NOMO-1 treated with dmso at 0.1 percent for 144 hours (cell line): ENCODE measurements around the gene PSMD14.
"Not testable (repeated sequence)": the region's sequence is repeated elsewhere in the genome, so short reads cannot be mapped to it uniquely, and the experiment has no call there.

Experiments used
- DNase-seq: peaks from one replicate; lab custom pipeline; 2025; ENCODE audit not compliant: unreplicated experiment; lab: John Stamatoyannopoulos, UW

Gene PSMD14

DNA sequence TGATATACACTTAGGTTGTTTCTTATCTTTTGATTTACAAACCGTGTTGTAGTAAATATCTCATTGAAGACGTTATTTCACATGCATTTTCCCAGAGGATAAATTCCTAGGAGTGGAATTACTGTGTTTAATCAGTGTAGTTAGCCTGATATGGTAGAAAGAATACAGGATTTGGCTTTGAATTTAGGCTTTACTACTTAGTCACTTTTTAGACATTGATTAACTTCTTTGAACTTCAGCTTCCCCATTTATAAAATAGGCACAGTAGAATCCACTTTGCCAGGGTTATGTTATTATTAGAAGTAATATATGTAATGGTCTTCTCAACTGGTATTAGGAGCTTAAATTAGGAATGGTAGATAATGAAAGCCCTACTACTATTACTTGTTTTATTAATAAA is 27.4 kb downstream of the PSMD14 start:
- DNase-seq = no peak

DNA sequence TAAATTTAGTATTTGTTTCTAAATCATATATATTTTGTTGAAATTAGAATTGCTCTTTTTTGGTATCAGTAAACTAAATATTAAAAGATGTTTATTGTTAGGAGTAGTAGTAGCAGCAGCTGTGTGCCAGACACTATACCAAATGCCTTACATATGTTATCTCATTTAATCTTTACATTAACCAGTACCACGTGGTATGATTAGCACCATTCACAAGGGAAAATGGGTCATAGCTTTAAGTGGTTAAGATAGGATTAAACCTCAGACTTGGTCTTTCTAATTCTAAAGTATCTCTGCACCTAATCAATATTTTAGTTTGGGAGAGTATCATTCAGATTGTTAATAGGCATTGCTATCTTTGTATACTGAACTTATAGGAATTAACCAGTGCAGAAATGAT is 29.0 kb downstream of the PSMD14 start:
- DNase-seq = no peak

DNA sequence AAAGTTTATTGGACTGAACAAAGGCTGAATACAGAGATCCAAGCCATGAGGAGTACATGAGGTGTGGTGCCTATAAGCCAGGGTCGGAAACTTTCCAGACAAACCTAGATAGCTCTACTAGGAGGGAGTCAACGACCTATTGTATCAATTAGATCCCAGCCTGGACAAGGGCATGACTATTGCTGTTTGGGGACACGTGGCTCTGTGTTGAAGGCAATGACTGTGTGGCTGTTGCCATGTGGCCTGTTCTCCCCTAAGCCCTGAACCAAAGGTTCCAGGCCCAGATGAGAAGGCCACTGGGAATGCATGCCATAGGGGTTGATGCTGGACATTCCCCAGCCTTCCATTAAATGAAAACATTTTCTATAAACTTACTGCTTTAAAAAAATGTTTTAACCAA is 31.3 kb downstream of the PSMD14 start:
- DNase-seq = not testable (repeated sequence)

DNA sequence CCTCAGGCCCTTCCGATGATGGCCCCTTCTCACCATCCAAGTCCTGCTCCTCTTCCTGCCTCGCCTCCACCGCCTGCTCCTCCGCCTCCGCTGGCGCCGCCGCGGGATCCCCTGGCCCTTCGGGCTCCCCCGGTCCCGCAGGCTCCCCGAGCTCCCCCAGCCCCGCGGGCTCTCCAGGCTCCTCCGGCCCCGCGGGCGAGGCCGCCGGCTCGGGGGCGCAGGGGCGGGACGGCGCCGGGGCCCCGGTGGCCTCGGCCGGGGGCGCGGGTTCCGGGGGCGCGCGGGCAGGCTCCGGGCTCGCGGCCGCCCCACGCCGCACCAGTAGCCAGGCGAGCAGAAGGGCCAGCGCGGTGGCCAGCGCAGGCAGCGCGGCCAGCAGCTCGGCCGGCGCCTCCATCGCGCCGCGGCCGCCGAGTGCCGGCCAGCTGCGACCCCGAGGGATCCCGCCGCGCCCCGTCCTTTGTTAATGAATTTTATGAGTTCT is 32.7 kb downstream of the PSMD14 start:
- not testable (repeated sequence) for DNase-seq

DNA sequence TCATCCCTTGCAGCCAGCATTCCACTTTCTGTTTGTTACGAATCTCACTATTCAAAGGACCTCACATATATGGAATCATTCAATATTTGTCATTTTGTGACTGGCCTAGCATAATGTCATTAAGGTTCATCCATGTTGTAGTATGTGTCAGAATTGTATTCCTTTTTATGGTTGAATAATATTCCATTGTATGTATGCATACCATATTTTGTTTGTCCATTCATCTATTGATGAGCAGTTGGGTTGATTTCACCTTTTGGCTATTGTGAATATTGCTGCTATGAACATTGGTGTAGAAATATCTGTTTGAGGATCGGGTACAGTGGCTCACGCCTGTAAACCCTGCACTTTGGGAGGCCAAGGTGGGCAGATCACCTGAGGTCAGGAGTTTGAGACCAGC is 35.0 kb downstream of the PSMD14 start:
- no peak for DNase-seq

DNA sequence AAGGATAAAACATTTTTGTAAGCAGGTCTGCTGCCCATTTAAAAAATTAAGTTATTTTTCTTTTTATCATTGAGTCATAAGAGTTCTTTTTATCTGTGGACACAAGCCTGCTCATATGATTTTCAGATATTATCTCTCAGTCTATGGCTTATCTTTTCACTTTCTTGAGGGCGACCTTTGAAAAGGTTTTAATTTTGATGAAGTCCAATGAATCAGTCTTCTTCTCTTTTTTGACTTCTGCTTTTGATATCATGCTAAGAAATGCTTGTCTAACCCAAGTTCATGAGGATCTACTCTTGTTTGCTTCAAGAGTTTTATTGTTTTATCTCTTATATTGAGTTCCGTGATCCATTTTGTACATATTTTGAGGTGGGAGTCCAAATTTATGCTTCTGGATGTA is 36.5 kb downstream of the PSMD14 start:
- no peak for DNase-seq

DNA sequence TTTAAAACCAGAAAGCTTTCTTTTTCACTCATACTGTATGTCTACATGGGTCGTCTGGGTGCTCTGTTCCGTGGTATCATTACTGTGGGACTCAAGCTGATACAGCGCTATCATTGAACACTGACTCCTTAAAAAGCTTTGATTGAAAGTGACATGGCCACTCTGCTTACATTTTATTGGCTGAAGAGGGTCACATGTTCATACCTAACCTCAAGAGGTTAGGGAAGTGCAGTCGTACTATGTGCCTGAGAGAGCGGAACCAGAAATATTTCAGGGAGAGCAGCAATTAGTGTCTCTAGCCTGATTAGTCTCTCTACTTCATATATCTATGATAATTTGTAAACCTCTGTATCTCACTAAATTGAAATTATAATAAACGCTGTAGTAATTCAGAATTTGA is 43.5 kb downstream of the PSMD14 start:
- no peak for DNase-seq

DNA sequence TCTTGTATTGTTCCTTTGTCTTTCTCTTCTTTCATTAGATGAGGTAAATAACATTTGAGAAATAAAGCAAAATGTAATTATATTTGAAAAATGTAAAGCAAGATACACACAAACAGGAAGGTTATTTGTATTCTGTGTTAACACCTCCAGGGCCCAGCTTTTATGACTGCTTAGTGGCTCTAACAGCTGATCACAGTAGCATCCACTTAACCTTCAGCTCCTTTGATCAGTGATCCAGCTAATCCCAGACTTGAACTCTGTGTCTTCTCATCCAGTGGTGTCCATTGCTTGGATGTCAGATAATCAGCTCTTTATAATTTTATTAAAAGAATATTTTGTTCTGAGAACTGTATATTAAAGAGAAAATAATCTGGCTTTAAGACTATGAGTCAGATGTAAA is 44.5 kb downstream of the PSMD14 start:
- DNase-seq = no peak

DNA sequence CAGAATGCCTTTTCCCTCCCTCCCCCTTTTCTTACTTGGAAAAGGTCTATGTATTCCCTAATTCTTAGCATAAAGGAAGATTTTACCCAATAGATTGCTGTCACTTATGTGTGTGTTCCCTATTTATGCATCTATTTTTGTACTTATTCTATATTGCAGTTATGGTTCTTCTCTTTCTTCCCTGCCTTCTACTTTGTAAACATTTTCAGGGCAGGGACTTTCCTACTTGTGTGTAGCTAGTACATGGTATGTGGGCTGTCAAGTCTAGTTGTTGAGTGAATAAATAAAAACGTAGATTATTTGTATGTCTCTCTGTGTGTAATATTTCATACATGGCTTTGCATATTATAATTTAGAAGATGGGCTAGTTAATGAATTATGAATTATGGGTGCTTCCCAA is 45.3 kb downstream of the PSMD14 start:
- DNase-seq = no peak

DNA sequence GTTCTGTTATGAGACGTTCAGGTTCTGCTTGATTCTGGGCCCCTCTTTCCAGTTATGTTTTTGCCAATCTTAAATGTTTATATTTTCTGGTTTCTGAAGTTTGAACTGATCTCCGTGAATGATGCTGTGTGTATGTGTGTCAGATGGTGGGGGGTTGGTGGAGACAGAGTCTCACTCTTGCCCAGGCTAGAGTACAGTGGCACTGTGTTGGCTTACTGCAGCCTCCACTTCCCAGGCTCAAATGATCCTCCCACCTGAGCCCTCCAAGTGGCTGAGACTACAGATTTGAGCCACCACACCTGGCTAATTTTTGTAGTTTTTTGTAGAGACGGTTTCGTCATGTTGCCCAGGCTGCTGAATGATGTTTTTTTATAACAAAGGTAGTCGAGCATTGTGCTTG is 45.9 kb downstream of the PSMD14 start:
- no peak for DNase-seq

DNA sequence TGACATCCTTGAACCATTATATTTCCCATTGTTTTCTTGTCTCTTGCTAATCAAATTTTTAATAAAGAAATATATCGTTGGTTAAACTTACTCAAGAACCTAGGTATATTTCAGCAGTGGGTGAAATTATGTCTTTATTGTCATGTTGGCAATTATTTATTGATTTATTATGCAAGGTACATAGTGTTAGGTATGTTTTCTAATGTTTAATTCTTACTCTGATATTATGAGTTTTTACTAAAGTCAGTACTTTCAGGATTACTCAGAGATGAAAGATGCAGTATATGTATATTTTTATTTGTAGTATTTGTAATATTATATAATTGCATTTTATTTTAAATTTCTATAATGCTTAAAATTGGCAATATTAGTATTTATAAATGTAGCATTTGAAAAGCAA is 46.9 kb downstream of the PSMD14 start:
- DNase-seq = no peak

DNA sequence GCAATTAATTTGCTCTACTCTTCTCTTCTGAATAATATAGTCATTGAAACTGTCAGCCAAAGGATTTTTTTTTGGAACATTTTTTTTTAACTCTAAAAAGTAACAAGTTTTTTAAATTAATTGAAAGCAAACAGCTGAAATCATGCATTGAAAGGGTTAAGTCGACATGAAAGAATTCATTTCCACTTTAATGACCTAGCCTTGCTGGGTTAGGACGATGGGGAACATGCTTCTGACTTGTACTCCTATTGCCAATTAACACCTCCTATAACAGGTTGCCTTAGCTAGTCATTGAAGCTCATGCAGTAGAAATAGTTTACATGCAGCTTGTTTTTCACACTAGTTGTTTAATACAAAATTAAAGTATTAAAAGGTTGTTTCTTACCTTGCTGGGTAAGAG is 47.8 kb downstream of the PSMD14 start:
- no peak for DNase-seq

DNA sequence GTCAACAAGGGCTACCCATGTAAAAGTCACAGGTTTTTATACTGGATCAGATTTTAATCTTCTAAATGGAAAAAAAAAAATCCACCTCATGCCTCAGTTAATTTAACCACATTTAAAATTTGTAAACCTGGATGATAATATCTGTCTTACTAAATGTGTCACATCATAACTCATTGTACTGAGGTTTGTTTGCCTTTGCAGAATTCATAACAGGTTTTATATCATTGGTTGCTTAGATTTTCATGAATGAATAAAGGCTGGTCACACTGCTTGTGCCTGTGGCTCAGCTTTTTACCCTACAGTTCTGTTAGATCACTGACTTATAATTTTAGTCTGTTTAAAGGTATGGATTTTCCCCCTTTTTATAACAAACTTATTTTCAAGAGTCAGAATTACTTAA is 48.9 kb downstream of the PSMD14 start:
- no peak for DNase-seq

DNA sequence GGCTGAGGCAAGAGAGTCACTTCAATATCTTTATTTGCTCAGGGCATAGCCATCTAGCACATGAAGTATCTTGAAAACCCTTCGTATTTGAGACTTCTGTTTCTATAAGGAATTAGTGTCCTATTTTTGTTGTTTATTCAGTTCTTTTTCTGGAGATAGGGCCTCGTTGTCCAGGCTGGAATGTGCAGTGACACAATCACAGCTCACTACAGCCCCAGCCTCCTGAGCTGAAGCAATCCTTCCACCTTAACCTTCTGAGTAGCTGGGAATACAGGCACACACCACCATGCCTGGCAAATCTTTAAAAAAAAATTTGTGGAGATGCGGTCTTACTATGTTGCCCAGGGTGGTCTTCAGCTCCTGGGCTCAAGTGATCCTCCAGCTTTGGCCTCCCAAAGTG is 50.6 kb downstream of the PSMD14 start:
- DNase-seq = no peak

DNA sequence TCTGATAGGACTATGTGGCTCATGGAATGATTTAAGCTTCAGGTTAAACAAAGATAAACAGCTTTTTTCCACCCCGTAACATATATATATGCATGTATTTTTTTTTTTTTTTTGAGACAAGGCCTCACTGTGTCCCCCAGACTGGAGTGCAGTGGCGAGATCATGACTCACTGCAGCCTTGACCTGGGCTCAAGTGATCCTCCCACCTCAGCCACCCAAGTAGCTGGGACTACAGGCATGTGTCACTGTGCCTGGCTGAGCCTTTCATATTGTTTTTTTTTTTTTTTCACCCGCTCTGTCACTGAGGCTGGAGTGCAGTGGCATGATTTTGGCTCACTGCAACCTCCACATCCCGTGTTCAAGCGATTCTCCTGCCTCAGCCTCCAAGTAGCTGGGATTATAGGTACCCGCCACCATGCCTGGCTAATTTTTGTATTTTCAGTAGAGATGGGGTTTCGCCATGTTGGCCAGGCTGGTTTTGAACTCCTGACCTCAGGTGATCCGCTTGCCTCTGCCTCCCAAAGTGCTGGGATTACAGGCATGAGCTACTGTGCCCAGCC is 52.0 kb downstream of the PSMD14 start:
- not testable (repeated sequence) for DNase-seq

DNA sequence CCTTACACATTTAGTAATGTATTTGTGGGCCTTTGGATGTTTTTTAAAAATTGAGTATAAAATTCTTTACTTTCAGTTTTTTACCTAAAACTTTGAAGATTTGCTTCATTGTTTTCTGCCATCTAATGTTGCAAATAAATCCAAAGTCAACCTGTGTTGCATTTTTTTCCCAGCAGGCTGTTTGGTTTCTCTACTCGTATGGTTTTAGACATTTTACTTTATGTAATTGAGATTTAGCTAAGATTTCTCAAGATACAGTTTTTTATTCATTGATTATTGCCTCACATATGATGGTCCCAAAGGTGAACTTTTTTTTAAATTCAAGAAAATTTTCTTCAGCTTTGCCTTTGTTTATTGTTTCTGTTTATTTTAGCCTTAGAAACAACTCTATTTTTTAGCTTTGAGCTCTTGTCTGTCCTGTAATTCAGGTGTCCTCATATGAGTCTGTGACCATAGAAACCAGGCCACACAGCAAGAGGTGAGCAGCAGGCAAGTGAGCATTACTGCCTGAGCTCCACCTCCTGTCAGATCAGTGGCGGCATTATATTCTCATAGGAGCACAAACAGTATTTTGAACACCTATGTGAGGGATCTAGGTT is 54.4 kb downstream of the PSMD14 start:
- no peak for DNase-seq

DNA sequence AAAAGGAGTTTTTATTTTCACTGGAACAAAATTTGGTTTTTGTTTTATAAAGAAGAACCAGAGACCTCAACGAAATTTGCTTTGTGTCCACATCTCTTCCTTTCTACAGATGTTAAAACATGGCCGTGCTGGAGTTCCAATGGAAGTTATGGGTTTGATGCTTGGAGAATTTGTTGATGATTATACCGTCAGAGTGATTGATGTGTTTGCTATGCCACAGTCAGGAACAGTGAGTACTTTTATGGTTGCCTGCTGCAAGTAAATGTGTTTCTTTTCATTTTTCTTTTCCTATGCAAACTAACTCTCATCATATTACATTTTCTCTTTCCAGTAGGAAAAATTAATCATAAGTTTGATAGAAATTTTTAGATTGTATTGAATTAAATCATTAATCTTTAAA is 59.5 kb downstream of the PSMD14 start:
- DNase-seq = no peak

DNA sequence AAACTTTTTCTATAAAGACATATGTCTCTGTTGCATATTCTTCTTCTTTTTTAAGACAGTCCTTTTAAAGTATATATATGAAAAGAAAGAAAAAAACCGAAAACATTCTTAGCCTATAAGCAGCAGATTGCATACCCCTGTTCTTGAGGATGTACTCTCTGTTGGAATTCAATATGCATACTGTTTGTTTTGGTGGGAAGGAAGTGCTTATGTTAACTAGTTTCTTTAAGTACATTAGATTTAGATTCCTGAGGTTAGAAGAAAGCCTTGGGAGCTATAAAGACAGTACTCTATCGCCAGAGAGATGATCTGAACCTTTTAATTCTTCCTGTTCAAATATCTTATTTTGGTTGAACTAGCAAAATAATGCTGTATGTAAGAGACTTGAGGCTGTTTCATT is 61.1 kb downstream of the PSMD14 start:
- no peak for DNase-seq

DNA sequence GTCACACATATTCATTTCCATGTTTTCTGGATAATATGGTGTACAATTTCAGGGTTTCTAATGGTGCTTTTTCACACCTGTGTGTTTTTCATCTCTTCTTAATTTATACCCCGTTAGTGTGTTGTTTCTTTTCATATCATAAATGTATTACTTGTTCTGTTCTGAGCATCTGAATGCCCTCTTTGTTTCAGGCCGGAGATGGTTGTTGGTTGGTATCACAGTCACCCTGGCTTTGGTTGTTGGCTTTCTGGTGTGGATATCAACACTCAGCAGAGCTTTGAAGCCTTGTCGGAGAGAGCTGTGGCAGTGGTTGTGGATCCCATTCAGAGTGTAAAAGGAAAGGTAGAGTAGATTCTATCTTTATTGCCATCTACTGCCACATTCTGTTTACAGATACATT is 62.8 kb downstream of the PSMD14 start:
- no peak for DNase-seq

DNA sequence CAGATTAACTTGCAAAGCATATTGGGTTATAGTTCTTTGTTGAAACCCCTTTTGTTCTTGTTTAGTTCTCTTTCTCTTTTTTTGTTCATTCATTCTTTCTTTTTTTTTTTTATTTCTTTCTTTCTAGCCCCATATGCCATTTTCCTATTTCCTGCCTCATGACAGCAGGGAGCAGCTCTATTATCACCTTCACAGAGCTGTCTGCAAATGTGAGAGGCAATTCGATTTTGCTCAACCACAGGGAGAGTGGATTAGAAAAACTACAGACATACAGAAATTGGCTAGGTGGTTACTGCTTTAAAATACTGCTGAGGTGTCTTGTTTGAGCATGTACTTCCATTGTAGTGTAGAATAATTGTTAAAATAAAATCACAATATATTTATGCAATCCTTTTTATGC is 63.6 kb downstream of the PSMD14 start:
- no peak for DNase-seq

DNA sequence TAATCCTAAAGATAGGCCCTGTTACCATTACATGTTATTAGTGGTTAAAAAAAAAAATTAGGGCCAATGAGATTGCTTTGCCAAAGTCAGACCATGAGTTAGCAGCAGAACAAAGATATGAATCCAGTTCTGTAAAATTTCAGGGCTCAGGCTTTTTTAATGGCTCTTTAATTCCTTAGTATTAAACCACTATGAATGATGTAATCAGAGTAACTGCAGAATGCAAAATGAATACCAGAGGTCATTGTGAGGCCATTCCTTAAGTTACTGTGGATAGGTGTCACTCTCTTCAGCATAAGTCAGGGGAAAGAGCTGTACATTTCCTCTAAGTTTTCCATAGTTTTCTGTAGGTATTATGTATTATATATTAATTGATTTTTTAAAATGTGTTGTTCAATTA is 65.7 kb downstream of the PSMD14 start:
- no peak for DNase-seq

DNA sequence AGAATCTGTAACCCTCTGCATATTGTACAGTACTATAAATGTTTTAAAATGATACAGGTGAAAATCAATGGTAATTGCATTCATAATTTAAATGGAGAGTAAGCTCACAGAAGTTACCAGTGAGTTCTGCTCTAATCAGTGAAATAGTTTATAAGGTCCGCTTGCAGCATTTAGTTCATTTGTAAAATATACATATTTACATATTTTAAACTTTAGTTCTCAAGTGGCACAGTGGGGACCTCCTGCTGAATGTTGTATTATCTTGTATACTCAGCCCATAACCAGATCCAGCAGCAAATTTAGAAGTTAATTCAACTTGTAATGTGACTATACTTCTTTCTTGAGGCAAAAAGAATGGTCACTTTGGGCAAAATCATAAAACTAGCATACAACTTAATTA is 66.2 kb downstream of the PSMD14 start:
- DNase-seq = no peak

DNA sequence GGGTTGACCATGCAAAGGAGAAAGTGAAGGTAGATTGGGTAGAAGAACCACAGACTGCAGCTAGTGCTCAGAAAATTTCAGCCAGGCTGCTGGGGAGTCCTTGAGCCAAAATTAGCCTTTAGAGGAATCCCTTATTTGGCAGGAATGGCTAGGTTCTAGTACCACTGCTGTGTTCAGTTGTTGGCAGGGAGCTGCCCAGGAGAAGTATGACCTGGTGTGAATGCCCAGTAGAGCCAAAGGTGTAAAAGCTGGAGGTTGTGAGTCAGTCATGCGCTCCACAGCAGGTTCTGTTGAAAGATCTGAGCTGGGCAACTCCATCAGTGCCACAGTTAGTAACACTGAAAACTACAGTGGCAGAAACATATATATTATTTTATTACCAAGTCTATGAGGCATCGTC is 71.5 kb downstream of the PSMD14 start:
- DNase-seq = no peak
